Smooth muscle cell (in vitro differentiated cells): Measurements from ENCODE around the gene OR51V1. TPM values are rescaled to one million over a fixed set of nuclear protein-coding genes. Genes with fewer than 3 reads are reported as not detected.

Experiments
- DNase-seq: peaks from one replicate; lab custom pipeline; 2025; ENCODE audit not compliant: unreplicated experiment; lab: John Stamatoyannopoulos, UW
- H2AFZ ChIP-seq: fragments of 200-600 bp; sonication (generic); 2 replicates; pipeline ENCODE4 v1.6.0; 2016; ENCODE audit warnings: antibody characterized with exemption, low read depth, mild to moderate bottlenecking
- H3F3A ChIP-seq: fragments of 200-600 bp; sonication (generic); 2 replicates; pipeline ENCODE4 v1.6.0; 2017; ENCODE audit warnings: antibody characterized with exemption, low read depth
- H3K27ac ChIP-seq: fragments of 200-600 bp; sonication (generic); 2 replicates; pipeline ENCODE4 v1.5.1; 2016; ENCODE audit warnings: low read depth, mild to moderate bottlenecking
- H3K27me3 ChIP-seq: fragments of 200-600 bp; sonication (generic); 2 replicates; pipeline ENCODE4 v1.6.1; 2016; ENCODE audit warnings: low read depth, mild to moderate bottlenecking
- H3K36me3 ChIP-seq: fragments of 200-600 bp; sonication (generic); 2 replicates; pipeline ENCODE4 v1.5.1; 2016; ENCODE audit warnings: low read depth
- H3K4me1 ChIP-seq: fragments of 200-600 bp; sonication (generic); 2 replicates; pipeline ENCODE4 v1.5.1; 2016; ENCODE audit warnings: low read depth
- H3K4me2 ChIP-seq: fragments of 200-600 bp; sonication (generic); 2 replicates; pipeline ENCODE4 v1.6.0; 2016; ENCODE audit warnings: mild to moderate bottlenecking
- H3K4me3 ChIP-seq: fragments of 200-600 bp; sonication (generic); 2 replicates; pipeline ENCODE4 v1.5.1; 2016; ENCODE audit warnings: mild to moderate bottlenecking
- H3K79me2 ChIP-seq: fragments of 200-600 bp; sonication (generic); 2 replicates; pipeline ENCODE4 v1.6.0; 2016; ENCODE audit warnings: low read depth, mild to moderate bottlenecking
- H3K9ac ChIP-seq: fragments of 200-600 bp; sonication (generic); 2 replicates; pipeline ENCODE4 v1.6.0; 2016; ENCODE audit warnings: low read depth
- H3K9me3 ChIP-seq: fragments of 200-600 bp; sonication (generic); replicated peaks from 2 replicates; pipeline ENCODE4 v1.5.1; 2016; ENCODE audit warnings: low read depth
- H4K20me1 ChIP-seq: fragments of 200-600 bp; sonication (generic); 2 replicates; pipeline ENCODE4 v1.6.0; 2016; ENCODE audit warnings: low read depth
- CTCF ChIP-seq: fragments of 200-600 bp; sonication (generic); IDR thresholded peaks from 2 replicates; pipeline ENCODE4 v1.5.1; 2017; ENCODE audit warnings: borderline replicate concordance, mild to moderate bottlenecking, antibody characterized with exemption; ENCODE audit not compliant: insufficient read depth, poor library complexity, severe bottlenecking
- WGBS: methylation state at CpG from one replicate; pipeline ENCODE4 v1.1.7; 2016; ENCODE audit warnings: low lambda C conversion rate; 5-methylcytosine and 5-hydroxymethylcytosine counted together
- polyA plus RNA-seq: library from polyadenylated mRNA; unstranded; fragments of >200 nt; fragmentation: Nextera tagmentation; extraction: Ambion mirVana; gene quantifications from 2 replicates; pipeline ENCODE4 v1.2.1, GENCODE V29; 2016
- total RNA-seq: library from RNA; depleted of rRNA; stranded (reverse); fragments of >200 nt; gene quantifications from 2 replicates; pipeline ENCODE4 v1.2.3, GENCODE V29; 2014

The OR51V1 gene
- total and polyA plus RNA-seq, 2 experiments from 2014 or later, result not detected

GRCh38 chr11:5232176-5232575, 31.7 kb upstream of the OR51V1 start:
- no peak for DNase-seq
- no peaks in the 10 kb centered on the region for H3K36me3 ChIP-seq
- no peak for TF ChIP-seq CTCF
- H3K4me2 ChIP-seq, result no peak overlapping the region
- WGBS, result 82% methylated on average over 3 of the region's 3 CpGs
- no peaks in the 10 kb centered on the region for H3K27me3 ChIP-seq
- no peak overlapping the region for H3K27ac ChIP-seq
- H3K79me2 ChIP-seq, result no peaks in the 10 kb centered on the region
- no peak overlapping the region for H3K4me3 ChIP-seq
- no peak overlapping the region for H2AFZ ChIP-seq
- H4K20me1 ChIP-seq, result no peaks in the 10 kb centered on the region
- no peaks in the 10 kb centered on the region for H3F3A ChIP-seq
- no peak overlapping the region for H3K9ac ChIP-seq
- H3K9me3 ChIP-seq, result no peaks in the 10 kb centered on the region
- no peaks in the 10 kb centered on the region for H3K4me1 ChIP-seq

GRCh38 chr11:5231111-5231510, 30.6 kb upstream of the OR51V1 start:
- TF ChIP-seq CTCF, result no peak
- no peak overlapping the region for H2AFZ ChIP-seq
- no peak overlapping the region for H3K4me3 ChIP-seq
- H3K9me3 ChIP-seq, result no peaks in the 10 kb centered on the region
- no peaks in the 10 kb centered on the region for H3K4me1 ChIP-seq
- 89% methylated on average over 2 of the region's 2 CpGs for WGBS
- H3K9ac ChIP-seq, result no peak overlapping the region
- H3K36me3 ChIP-seq, result no peaks in the 10 kb centered on the region
- no peaks in the 10 kb centered on the region for H3K27me3 ChIP-seq
- H3K79me2 ChIP-seq, result no peaks in the 10 kb centered on the region
- DNase-seq, result no peak
- no peaks in the 10 kb centered on the region for H4K20me1 ChIP-seq
- H3K27ac ChIP-seq, result no peak overlapping the region
- no peaks in the 10 kb centered on the region for H3F3A ChIP-seq
- no peak overlapping the region for H3K4me2 ChIP-seq

- H4K20me1 ChIP-seq, result no peaks in the 10 kb centered on the region
- H2AFZ ChIP-seq, result no peak overlapping the region
- H3K27ac ChIP-seq, result no peak overlapping the region
- TF ChIP-seq CTCF, result no peak
- no peaks in the 10 kb centered on the region for H3K36me3 ChIP-seq
- H3K4me2 ChIP-seq, result no peak overlapping the region
- DNase-seq, result no peak
- H3K79me2 ChIP-seq, result no peaks in the 10 kb centered on the region
- no peaks in the 10 kb centered on the region for H3K4me1 ChIP-seq
- no peak overlapping the region for H3K9ac ChIP-seq
- no peak overlapping the region for H3K4me3 ChIP-seq
- 94% methylated on average over 1 of the region's 1 CpG for WGBS
- H3F3A ChIP-seq, result no peaks in the 10 kb centered on the region
- H3K27me3 ChIP-seq, result no peaks in the 10 kb centered on the region
- no peaks in the 10 kb centered on the region for H3K9me3 ChIP-seq
Observed at GRCh38 chr11:5230266-5230665, 29.8 kb upstream of the OR51V1 start.

DNA sequence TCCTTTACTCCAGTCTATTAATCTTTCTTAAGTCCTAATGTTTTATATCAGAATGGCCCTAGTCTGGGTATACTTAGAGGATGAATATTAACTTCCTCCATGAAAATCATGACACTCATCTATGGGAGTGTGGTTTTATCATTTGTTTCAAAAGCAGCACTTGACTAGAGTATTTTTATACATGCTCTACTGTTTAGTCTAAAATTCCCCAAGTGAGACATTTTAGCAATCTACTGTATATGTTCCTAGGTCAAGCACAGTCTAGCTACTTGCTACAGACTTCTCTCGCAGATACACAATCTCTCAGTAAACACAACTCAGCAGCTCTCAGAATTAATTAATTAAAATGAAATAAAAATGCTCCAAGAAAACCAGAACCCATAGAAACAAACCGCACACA, 29.3 kb upstream of the OR51V1 start:
- Histone ChIP-seq H3K79me2 (no peaks in the 10 kb centered on the region), H3K9me3 (no peaks in the 10 kb centered on the region), H3K27ac (no peak overlapping the region), H3F3A (no peaks in the 10 kb centered on the region), H3K4me3 (no peak overlapping the region), H3K36me3 (no peaks in the 10 kb centered on the region), H2AFZ (no peak overlapping the region), H3K9ac (no peak overlapping the region), H4K20me1 (no peaks in the 10 kb centered on the region), H3K27me3 (no peaks in the 10 kb centered on the region), H3K4me2 (no peak overlapping the region), H3K4me1 (no peaks in the 10 kb centered on the region)
- 98% methylated on average over 2 of the region's 2 CpGs for whole genome bisulfite sequencing
- no peak for TF ChIP-seq CTCF
- DNase-seq, result no peak
